HEK293 (cell line): ENCODE measurements around the gene STAT3.

Experiments used
- ELK4 ChIP-seq: IDR thresholded peaks from 2 replicates; pipeline ENCODE4 v1.6.1; 2011; ENCODE audit warnings: mild to moderate bottlenecking, low read depth, low read length, borderline replicate concordance
- HOXC10 ChIP-seq: sonication (generic); formaldehyde crosslinking; IDR thresholded peaks from 2 replicates; pipeline ENCODE4 v1.8.1; 2023; ENCODE audit warnings: mild to moderate bottlenecking, missing genetic modification reagents
- KLF7 ChIP-seq: fragments of 450-650 bp; formaldehyde crosslinking; IDR thresholded peaks from 2 replicates; pipeline ENCODE4 v1.5.1; 2016; ENCODE audit warnings: missing biosample characterization, missing genetic modification characterization, borderline replicate concordance
- OSR2 ChIP-seq: fragments of 450-650 bp; formaldehyde crosslinking; IDR thresholded peaks from 2 replicates; pipeline ENCODE4 v1.5.1; 2016; ENCODE audit warnings: missing biosample characterization, missing genetic modification characterization
- PATZ1 ChIP-seq: fragments of 450-650 bp; formaldehyde crosslinking; IDR thresholded peaks from 2 replicates; pipeline ENCODE4 v1.5.1; 2016; ENCODE audit warnings: missing biosample characterization, missing genetic modification characterization
- PRDM10 ChIP-seq: fragments of 450-650 bp; formaldehyde crosslinking; IDR thresholded peaks from 2 replicates; pipeline ENCODE4 v1.5.1; 2016; ENCODE audit warnings: missing biosample characterization, missing genetic modification characterization
- REPIN1 ChIP-seq: fragments of 450-650 bp; formaldehyde crosslinking; IDR thresholded peaks from 2 replicates; pipeline ENCODE4 v1.5.1; 2017; ENCODE audit warnings: missing biosample characterization, missing genetic modification characterization, low read depth
- SETDB1 ChIP-seq: IDR thresholded peaks from one replicate; pipeline ENCODE4 v1.6.1; 2017; ENCODE audit warnings: mild to moderate bottlenecking, low read length, moderate library complexity, mixed read lengths; ENCODE audit not compliant: insufficient read length
- ZNF140 ChIP-seq: fragments of 450-650 bp; formaldehyde crosslinking; IDR thresholded peaks from 2 replicates; pipeline ENCODE4 v1.5.1; 2016; ENCODE audit warnings: missing biosample characterization, missing genetic modification characterization
- ZNF146 ChIP-seq: fragments of 450-650 bp; formaldehyde crosslinking; IDR thresholded peaks from 2 replicates; pipeline ENCODE4 v1.5.1; 2016; ENCODE audit warnings: missing biosample characterization, missing genetic modification characterization
- ZNF341 ChIP-seq: fragments of 450-650 bp; formaldehyde crosslinking; IDR thresholded peaks from 2 replicates; pipeline ENCODE4; 2016; ENCODE audit warnings: low read depth, missing biosample characterization, missing genetic modification characterization
- ZNF529 ChIP-seq: fragments of 450-650 bp; formaldehyde crosslinking; IDR thresholded peaks from 2 replicates; pipeline ENCODE4 v1.5.1; 2017; ENCODE audit warnings: missing genetic modification characterization, missing biosample characterization; ENCODE audit not compliant: insufficient replicate concordance
- ZNF629 ChIP-seq: fragments of 450-650 bp; formaldehyde crosslinking; IDR thresholded peaks from 2 replicates; pipeline ENCODE4 v1.5.1; 2017; ENCODE audit warnings: missing biosample characterization, missing genetic modification characterization
- ZNF707 ChIP-seq: fragments of 450-650 bp; formaldehyde crosslinking; IDR thresholded peaks from 2 replicates; pipeline ENCODE4 v1.5.1; 2016; ENCODE audit warnings: missing biosample characterization, missing genetic modification characterization
- ZSCAN5A ChIP-seq: fragments of 450-650 bp; formaldehyde crosslinking; IDR thresholded peaks from 2 replicates; pipeline ENCODE4 v1.5.1; 2016; ENCODE audit warnings: missing biosample characterization, missing genetic modification characterization
- TF ChIP-seq, protein P1 (sequence below): fragments of 450-650 bp; formaldehyde crosslinking; optimal IDR thresholded peaks from 2 replicates; pipeline ENCODE3; 2016; ENCODE audit warnings: missing biosample characterization, mild to moderate bottlenecking, missing genetic modification characterization
- TF ChIP-seq, protein P2 (sequence below): fragments of 450-650 bp; formaldehyde crosslinking; IDR thresholded peaks from 2 replicates; pipeline ENCODE4 v1.5.1; 2016; ENCODE audit warnings: missing biosample characterization, missing genetic modification characterization
- TF ChIP-seq, protein P3 (sequence below): fragments of 450-650 bp; formaldehyde crosslinking; IDR thresholded peaks from 2 replicates; pipeline ENCODE4 v1.5.1; 2017; ENCODE audit warnings: missing biosample characterization, missing genetic modification characterization
- TF ChIP-seq, protein P4 (sequence below): fragments of 450-650 bp; formaldehyde crosslinking; IDR thresholded peaks from 2 replicates; pipeline ENCODE4 v1.5.1; 2016; ENCODE audit warnings: missing biosample characterization, missing genetic modification characterization

STAT3 gene

GRCh38 chr17:42388381-42389134 lies at the start of gene STAT3 (continued):
- TF ChIP-seq ZSCAN5A (peak; percentile 63; the same call in 1 of the 2 replicates), ELK4 (peak; percentile 76; the same call in 1 of the 2 replicates), ZNF629 (peak; percentile 100), ZNF146 (tag by site-specific recombination) (no peak), REPIN1 (tag by site-specific recombination) (peak; percentile 34; the same call in 1 of the 2 replicates), HOXC10 (CRISPR knock-in tag) (peak; percentile 97; the same call in 1 of the 2 replicates), PATZ1 (tag by site-specific recombination) (peak; percentile 91), ZNF341 (tag by site-specific recombination) (peak; percentile 100), PRDM10 (tag by site-specific recombination) (peak; percentile 91), OSR2 (peak; percentile 70), SETDB1 (peak; percentile 27), ZNF140 (tag by site-specific recombination) (no peak), KLF7 (tag by site-specific recombination) (peak; percentile 94), ZNF707 (tag by site-specific recombination) (no peak), ZNF529 (tag by site-specific recombination) (peak; percentile 52)
- TF ChIP-seq, protein P1, sequence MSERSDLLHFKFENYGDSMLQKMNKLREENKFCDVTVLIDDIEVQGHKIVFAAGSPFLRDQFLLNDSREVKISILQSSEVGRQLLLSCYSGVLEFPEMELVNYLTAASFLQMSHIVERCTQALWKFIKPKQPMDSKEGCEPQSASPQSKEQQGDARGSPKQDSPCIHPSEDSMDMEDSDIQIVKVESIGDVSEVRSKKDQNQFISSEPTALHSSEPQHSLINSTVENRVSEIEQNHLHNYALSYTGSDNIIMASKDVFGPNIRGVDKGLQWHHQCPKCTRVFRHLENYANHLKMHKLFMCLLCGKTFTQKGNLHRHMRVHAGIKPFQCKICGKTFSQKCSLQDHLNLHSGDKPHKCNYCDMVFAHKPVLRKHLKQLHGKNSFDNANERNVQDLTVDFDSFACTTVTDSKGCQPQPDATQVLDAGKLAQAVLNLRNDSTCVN (tag by site-specific recombination) = peak; percentile 42
- TF ChIP-seq, protein P2, sequence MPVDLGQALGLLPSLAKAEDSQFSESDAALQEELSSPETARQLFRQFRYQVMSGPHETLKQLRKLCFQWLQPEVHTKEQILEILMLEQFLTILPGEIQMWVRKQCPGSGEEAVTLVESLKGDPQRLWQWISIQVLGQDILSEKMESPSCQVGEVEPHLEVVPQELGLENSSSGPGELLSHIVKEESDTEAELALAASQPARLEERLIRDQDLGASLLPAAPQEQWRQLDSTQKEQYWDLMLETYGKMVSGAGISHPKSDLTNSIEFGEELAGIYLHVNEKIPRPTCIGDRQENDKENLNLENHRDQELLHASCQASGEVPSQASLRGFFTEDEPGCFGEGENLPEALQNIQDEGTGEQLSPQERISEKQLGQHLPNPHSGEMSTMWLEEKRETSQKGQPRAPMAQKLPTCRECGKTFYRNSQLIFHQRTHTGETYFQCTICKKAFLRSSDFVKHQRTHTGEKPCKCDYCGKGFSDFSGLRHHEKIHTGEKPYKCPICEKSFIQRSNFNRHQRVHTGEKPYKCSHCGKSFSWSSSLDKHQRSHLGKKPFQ (tag by site-specific recombination) = peak; percentile 33; the same call in 1 of the 2 replicates
- TF ChIP-seq, protein P3, sequence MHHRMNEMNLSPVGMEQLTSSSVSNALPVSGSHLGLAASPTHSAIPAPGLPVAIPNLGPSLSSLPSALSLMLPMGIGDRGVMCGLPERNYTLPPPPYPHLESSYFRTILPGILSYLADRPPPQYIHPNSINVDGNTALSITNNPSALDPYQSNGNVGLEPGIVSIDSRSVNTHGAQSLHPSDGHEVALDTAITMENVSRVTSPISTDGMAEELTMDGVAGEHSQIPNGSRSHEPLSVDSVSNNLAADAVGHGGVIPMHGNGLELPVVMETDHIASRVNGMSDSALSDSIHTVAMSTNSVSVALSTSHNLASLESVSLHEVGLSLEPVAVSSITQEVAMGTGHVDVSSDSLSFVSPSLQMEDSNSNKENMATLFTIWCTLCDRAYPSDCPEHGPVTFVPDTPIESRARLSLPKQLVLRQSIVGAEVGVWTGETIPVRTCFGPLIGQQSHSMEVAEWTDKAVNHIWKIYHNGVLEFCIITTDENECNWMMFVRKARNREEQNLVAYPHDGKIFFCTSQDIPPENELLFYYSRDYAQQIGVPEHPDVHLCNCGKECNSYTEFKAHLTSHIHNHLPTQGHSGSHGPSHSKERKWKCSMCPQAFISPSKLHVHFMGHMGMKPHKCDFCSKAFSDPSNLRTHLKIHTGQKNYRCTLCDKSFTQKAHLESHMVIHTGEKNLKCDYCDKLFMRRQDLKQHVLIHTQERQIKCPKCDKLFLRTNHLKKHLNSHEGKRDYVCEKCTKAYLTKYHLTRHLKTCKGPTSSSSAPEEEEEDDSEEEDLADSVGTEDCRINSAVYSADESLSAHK (tag by site-specific recombination) = peak; percentile 83
- TF ChIP-seq, protein P4, sequence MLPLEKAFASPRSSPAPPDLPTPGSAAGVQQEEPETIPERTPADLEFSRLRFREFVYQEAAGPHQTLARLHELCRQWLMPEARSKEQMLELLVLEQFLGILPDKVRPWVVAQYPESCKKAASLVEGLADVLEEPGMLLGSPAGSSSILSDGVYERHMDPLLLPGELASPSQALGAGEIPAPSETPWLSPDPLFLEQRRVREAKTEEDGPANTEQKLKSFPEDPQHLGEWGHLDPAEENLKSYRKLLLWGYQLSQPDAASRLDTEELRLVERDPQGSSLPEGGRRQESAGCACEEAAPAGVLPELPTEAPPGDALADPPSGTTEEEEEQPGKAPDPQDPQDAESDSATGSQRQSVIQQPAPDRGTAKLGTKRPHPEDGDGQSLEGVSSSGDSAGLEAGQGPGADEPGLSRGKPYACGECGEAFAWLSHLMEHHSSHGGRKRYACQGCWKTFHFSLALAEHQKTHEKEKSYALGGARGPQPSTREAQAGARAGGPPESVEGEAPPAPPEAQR = peak; percentile 98
